Measurements from ENCODE around the gene ADK. TPM values are rescaled to one million over a fixed set of nuclear protein-coding genes. Genes with fewer than 3 reads are reported as not detected.

Gene ADK
- total RNA-seq, 3 donors from 2014 or later (not counting 1 experiment from before 2014, with no cell fraction given), result 13.4 to 16.1 (median 14.1) TPM

DNA sequence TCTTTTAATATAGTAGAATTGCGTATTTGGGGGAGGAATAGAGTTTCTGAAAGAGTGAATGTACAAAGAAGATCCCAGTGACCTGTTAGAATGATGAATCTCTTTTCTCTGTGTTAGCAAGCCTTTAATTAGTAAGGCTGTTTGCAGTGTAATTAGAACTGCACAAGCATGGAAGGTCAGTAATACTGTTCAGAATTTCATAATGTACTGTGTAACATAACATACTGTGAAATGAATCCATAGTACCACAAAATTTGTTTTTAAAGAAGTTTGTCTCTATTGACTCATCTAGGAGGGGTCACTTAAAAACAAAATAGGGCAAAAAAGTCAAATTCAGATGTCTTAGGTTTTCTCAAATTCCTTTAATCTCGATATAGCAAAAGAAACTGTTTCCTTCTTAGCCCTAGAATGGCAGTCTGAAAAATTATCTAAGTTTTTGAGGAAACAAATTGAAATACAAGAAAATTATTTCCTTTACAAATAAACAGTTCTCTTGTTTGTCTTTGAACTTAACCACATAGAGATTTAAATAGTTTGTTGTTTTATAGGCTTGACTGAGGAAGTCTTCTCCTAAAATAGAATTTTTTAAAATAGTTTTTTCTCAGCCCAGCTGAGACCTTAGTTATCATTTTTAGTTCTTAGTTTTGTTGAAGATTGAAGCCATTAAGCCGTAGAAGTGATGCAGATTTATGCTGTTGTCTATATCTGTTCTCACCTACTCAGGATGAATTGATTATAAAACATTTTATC lies 12.5 kb downstream of the ADK start:
- Mint-ChIP-seq H3K27me3 (ENCODE audit: low read depth in 2 of 2) (no peaks in the 10 kb centered on the region), H3K4me3 (no peak overlapping the region), H3K4me1 (peaks cover 0 to 5% of the 10 kb centered on the region in 2 donors), H3K9me3 (no peaks in the 10 kb centered on the region), H3K36me3 (no peaks in the 10 kb centered on the region), H3K27ac (no peak overlapping the region)
- intact Hi-C loops (cut with micrococcal nuclease), result no loop called here
- ATAC-seq (no peak), DNase-seq (no peak)
- TF ChIP-seq, protein P1, sequence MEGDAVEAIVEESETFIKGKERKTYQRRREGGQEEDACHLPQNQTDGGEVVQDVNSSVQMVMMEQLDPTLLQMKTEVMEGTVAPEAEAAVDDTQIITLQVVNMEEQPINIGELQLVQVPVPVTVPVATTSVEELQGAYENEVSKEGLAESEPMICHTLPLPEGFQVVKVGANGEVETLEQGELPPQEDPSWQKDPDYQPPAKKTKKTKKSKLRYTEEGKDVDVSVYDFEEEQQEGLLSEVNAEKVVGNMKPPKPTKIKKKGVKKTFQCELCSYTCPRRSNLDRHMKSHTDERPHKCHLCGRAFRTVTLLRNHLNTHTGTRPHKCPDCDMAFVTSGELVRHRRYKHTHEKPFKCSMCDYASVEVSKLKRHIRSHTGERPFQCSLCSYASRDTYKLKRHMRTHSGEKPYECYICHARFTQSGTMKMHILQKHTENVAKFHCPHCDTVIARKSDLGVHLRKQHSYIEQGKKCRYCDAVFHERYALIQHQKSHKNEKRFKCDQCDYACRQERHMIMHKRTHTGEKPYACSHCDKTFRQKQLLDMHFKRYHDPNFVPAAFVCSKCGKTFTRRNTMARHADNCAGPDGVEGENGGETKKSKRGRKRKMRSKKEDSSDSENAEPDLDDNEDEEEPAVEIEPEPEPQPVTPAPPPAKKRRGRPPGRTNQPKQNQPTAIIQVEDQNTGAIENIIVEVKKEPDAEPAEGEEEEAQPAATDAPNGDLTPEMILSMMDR (IDR thresholded peaks at IDR 0.05), result no peak
- WGBS (ENCODE audit: insufficient coverage), result 80% methylated on average over 1 of the region's 3 CpGs
- H3K4me1 ChIP-seq (ENCODE audit: control insufficient read depth, insufficient read depth, low read length), result peaks cover 3% of the 10 kb centered on the region
- no peak overlapping the region for H3K4me3 ChIP-seq (ENCODE audit: low read length)
- H3K27me3 ChIP-seq (ENCODE audit: control insufficient read depth, insufficient read depth, low read length), result no peaks in the 10 kb centered on the region
- no peaks in the 10 kb centered on the region for H3K9me3 ChIP-seq (ENCODE audit: control insufficient read depth, insufficient read depth, low read length)
- H3K36me3 ChIP-seq (ENCODE audit: control insufficient read depth, insufficient read depth, low read length), result no peaks in the 10 kb centered on the region
- no peak overlapping the region for H3K27ac ChIP-seq (ENCODE audit: low read length)

DNA sequence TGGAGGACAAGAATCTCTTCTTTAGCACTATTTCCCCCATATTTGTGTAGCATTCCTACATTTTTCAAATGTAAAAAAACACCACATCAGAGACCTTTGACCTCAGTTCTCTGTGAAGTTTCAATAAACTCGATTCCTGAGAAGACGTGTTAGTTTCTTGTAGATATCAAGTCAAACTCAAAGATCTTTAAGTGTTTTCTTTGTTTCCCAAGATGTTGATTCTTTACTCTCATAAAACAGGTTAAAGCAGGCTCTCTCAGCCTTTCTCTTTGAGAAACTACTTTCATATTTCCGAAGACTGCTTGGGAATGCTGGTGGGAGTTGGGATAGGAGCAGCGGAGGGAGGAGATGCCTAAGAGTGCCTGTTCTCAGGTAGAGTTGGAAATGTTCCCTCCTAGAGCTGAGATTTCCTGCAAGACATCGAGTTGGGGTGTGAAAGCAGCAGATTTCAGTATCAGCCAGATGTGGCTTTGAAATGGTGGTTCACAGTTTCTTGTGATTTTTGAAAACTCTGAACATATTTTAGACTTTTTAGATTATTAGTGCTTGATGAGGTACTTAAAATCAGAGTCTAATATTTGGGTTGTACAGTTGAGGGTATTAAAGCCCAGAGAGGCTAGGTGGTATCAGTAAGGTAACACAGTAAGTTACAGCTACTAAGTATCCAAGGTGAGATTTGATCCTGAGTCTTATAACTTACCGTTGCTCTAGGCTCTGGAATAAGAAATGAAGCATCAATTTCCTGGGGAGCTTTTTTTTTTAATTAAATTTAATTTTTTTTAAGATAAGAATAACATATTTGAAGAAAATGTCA lies 13.9 kb downstream of the ADK start:
- no peak overlapping the region for H3K27ac ChIP-seq (ENCODE audit: low read length)
- no peaks in the 10 kb centered on the region for H3K27me3 ChIP-seq (ENCODE audit: control insufficient read depth, insufficient read depth, low read length)
- no peaks in the 10 kb centered on the region for H3K9me3 ChIP-seq (ENCODE audit: control insufficient read depth, insufficient read depth, low read length)
- no peak overlapping the region for H3K4me3 ChIP-seq (ENCODE audit: low read length)
- H3K9me3 Mint-ChIP-seq, result no peaks in the 10 kb centered on the region
- no peaks in the 10 kb centered on the region for H3K36me3 Mint-ChIP-seq
- H3K4me1 Mint-ChIP-seq, result peaks cover 7 to 13% of the 10 kb centered on the region in 2 donors
- TF ChIP-seq, protein P1 (IDR thresholded peaks at IDR 0.05), result no peak
- no peaks in the 10 kb centered on the region for H3K27me3 Mint-ChIP-seq (ENCODE audit: low read depth in 2 of 2)
- H3K27ac Mint-ChIP-seq, result no peak overlapping the region
- H3K4me1 ChIP-seq (ENCODE audit: control insufficient read depth, insufficient read depth, low read length), result peaks cover 9% of the 10 kb centered on the region
- ATAC-seq (no peak), DNase-seq (no peak)
- H3K36me3 ChIP-seq (ENCODE audit: control insufficient read depth, insufficient read depth, low read length), result no peaks in the 10 kb centered on the region
- H3K4me3 Mint-ChIP-seq, result no peak overlapping the region
- 76% methylated on average over 5 of the region's 6 CpGs for WGBS (ENCODE audit: insufficient coverage)
- intact Hi-C loops (cut with micrococcal nuclease), result no loop called here

DNA sequence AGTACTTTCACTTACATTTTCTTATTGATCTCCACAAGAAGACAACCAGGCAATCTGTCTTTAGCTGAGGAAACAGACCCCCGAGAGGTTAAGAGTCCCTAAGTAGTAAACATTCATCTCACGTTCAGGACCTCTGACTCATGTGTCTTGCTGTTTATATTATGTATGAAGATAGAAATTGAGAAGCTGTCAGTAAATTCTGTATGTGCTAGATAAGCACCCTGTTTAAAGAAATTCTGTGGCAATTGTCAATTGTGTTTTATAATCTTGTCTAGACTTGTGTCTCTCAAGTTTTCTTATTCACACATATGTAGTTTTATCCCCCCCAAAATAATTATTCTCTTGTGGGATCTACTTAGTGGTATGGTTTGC lies 14.5 kb downstream of the ADK start:
- H3K27me3 ChIP-seq (ENCODE audit: control insufficient read depth, insufficient read depth, low read length), result no peaks in the 10 kb centered on the region
- no peaks in the 10 kb centered on the region for H3K27me3 Mint-ChIP-seq (ENCODE audit: low read depth in 2 of 2)
- no peak overlapping the region for H3K27ac Mint-ChIP-seq
- ATAC-seq (no peak), DNase-seq (no peak)
- H3K9me3 Mint-ChIP-seq, result no peaks in the 10 kb centered on the region
- peaks cover 7 to 13% of the 10 kb centered on the region in 2 donors for H3K4me1 Mint-ChIP-seq
- no peaks in the 10 kb centered on the region for H3K36me3 Mint-ChIP-seq
- intact Hi-C loops (cut with micrococcal nuclease), result no loop called here
- no peaks in the 10 kb centered on the region for H3K9me3 ChIP-seq (ENCODE audit: control insufficient read depth, insufficient read depth, low read length)
- no peak overlapping the region for H3K4me3 Mint-ChIP-seq
- TF ChIP-seq, protein P1 (IDR thresholded peaks at IDR 0.05), result no peak
- 68% methylated on average over 2 of the region's 2 CpGs for WGBS (ENCODE audit: insufficient coverage)
- no peaks in the 10 kb centered on the region for H3K36me3 ChIP-seq (ENCODE audit: control insufficient read depth, insufficient read depth, low read length)
- H3K4me1 ChIP-seq (ENCODE audit: control insufficient read depth, insufficient read depth, low read length), result peaks cover 9% of the 10 kb centered on the region
- H3K4me3 ChIP-seq (ENCODE audit: low read length), result no peak overlapping the region
- H3K27ac ChIP-seq (ENCODE audit: low read length), result no peak overlapping the region
